Measurements from ENCODE around the gene GHSR.

The GHSR gene

DNA sequence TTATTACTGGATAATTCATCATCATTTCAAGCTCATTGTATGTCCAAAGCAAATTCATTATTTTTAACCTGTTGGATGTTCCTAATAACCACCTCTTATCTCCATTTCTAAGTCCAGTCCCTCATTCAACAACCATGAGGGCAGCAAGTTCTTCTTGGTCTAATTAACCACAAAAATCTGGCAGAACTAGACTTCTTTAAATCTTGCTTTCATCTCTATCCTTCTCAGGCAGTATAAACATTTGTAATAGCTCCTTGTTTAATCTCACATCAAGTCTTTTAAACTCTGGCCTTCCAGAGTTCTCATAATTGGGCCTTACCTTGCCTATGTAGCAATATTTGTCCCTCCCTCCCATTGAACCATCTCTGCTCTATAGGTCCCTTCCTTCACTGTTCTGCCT, 17.0 kb upstream of the GHSR start:
- Histone ChIP-seq H3K9me3 (no peaks in the 10 kb centered on the region), H3K27ac (no peak overlapping the region), H3K27me3 (no peaks in the 10 kb centered on the region), H3K36me3 (no peaks in the 10 kb centered on the region), H3K4me1 (no peaks in the 10 kb centered on the region), H3K4me3 (no peak overlapping the region), H3K9ac (no peak overlapping the region), H4K20me1 (no peaks in the 10 kb centered on the region), H3K4me2 (no peak overlapping the region)
- TF ChIP-seq Cebpa-rat (IDR thresholded peaks at IDR 0.05), result no peak

DNA sequence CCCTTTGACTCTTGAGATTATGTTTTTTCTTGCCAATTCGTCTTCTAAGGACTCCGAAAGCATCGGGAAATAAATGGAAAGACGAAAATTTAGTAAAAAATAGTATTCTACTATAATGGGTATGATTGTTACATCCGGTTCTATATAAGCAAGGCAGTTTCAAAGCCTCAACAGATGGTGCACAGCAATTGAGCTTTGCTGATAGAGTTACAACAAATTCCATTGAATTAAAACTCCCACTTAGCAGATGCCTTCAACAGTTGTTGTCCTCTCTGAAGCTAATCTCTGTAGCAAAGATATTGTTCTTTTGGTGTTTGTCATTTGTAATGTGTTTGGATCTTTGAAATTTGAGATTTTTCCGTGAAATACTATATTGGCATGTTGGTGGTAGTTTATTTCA, 16.1 kb upstream of the GHSR start:
- no peaks in the 10 kb centered on the region for H3K36me3 ChIP-seq
- H3K4me2 ChIP-seq, result no peak overlapping the region
- TF ChIP-seq Cebpa-rat (IDR thresholded peaks at IDR 0.05), result no peak
- no peak overlapping the region for H3K4me3 ChIP-seq
- H3K9me3 ChIP-seq, result no peaks in the 10 kb centered on the region
- no peaks in the 10 kb centered on the region for H3K27me3 ChIP-seq
- no peak overlapping the region for H3K27ac ChIP-seq
- H3K9ac ChIP-seq, result no peak overlapping the region
- no peaks in the 10 kb centered on the region for H3K4me1 ChIP-seq
- H4K20me1 ChIP-seq, result no peaks in the 10 kb centered on the region

DNA sequence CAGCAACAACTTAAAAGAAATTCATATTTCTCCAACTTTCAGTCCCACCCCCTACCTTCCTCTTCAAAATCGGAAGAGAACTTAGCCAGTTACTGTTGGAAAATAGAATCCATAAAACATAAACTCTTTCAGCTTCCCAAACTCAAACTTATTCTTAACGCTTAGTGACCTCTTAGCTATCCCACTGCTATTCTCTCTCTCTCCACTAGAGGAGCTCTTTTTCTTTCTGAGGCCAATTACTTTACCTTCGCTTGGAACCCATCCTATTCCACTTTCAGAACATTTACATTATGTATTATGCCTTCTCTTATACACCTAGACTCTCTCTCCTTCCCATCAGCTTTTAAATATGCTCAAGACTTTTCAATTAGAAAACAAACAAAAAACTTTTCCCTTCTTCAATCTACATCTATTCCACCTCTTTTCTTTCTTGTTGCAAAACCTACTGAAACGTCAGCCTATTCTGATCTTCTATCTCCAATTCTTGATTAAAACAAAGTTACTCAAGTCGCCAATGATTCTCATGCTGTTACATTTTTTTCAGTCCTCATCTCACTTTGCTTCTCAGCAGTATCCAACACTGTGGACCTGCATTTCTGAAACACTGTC, 13.4 kb upstream of the GHSR start:
- Histone ChIP-seq H3K27me3 (no peaks in the 10 kb centered on the region), H3K9me3 (no peaks in the 10 kb centered on the region), H3K36me3 (no peaks in the 10 kb centered on the region), H3K27ac (no peak overlapping the region), H3K9ac (no peak overlapping the region), H3K4me2 (no peak overlapping the region), H3K4me1 (no peaks in the 10 kb centered on the region), H4K20me1 (no peaks in the 10 kb centered on the region), H3K4me3 (no peak overlapping the region)
- no peak for TF ChIP-seq Cebpa-rat (IDR thresholded peaks at IDR 0.05)

DNA sequence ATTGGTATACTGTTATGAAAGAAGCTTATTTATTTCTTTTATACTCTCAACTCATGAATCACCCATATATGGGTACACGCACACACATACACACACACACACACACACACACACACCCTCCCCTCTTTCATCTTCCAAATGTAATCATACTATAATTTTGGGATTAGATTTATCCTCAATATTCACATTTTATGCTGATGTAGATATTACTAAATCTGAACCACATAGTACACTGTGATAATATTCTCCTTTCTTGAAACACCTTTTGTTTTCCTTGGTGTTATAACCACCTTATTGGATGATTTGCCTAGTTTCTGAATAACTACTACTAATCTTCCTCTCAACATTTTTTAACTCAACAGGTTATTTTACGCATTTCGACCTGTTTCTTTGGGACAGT, 8.1 kb upstream of the GHSR start:
- no peak for TF ChIP-seq Cebpa-rat (IDR thresholded peaks at IDR 0.05)
- Histone ChIP-seq H3K9ac (no peak overlapping the region), H3K27me3 (no peaks in the 10 kb centered on the region)

DNA sequence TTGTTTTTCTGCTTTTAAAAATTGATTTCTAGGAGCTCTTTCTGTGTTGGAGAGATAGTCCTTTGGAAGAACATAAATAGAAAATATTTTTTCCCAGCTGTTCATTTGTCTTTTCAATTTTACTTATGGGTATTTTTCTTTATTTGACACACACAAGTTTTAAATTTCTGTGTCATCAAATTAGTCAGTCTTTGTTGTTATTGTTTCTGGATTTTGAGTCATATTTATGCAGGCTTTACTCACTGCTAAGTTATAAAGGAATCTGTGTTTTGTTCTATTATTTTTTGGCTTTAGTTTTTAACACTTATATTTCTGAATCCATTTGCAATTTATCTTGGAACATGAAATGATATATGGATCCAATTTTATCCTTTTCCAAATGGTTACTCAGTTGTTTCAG, 5.9 kb upstream of the GHSR start:
- TF ChIP-seq Cebpa-rat (IDR thresholded peaks at IDR 0.05), result no peak
- no peaks in the 10 kb centered on the region for H3K27me3 ChIP-seq
- H3K4me1 ChIP-seq, result no peaks in the 10 kb centered on the region
- no peak overlapping the region for H3K9ac ChIP-seq
- H4K20me1 ChIP-seq, result no peaks in the 10 kb centered on the region
- H3K36me3 ChIP-seq, result no peaks in the 10 kb centered on the region
- H3K4me2 ChIP-seq, result no peak overlapping the region
- peaks cover 8% of the 10 kb centered on the region for H3K9me3 ChIP-seq
- H3K27ac ChIP-seq, result no peak overlapping the region
- no peak overlapping the region for H3K4me3 ChIP-seq

More for the DNA sequence above, 8.1 kb upstream of the GHSR start:
- no peaks in the 10 kb centered on the region for H3K9me3 ChIP-seq
- no peak overlapping the region for H3K4me3 ChIP-seq
- H3K27ac ChIP-seq, result no peak overlapping the region
- H3K4me1 ChIP-seq, result no peaks in the 10 kb centered on the region
- H3K36me3 ChIP-seq, result no peaks in the 10 kb centered on the region
- no peaks in the 10 kb centered on the region for H4K20me1 ChIP-seq
- H3K4me2 ChIP-seq, result no peak overlapping the region

DNA sequence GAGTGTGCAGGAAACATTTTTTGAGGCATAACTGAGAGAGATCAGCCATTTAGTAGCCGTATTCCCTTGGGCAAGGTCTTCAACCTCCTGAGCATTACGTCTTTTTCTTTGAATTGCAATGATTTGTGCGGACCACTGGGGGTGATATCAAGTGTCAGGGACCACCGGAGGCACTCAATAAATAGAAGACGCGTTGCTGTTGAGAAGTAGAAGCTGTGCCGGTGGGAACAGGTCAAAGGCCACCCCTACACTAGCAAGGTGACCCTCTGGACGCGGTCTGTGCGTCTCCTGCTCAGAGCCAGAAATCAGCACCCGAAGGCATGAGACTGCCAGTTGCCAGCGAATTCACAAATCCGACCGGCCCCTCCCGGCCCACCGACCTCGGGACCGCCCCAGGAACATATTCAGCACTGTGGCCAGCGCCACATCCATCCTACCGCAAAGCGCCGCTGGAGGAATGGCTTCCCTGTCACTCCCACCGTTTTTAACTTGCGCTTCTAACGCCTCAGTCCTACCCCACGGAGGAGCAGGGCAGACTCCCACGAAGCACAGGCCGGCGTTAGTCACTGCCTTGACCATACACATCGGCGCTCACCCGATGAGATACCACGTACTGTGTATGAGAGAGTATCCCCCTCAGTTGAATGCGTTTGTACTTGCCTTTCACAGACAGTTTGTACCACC, 1.4 kb upstream of the GHSR start:
- Histone ChIP-seq H3K36me3 (no peaks in the 10 kb centered on the region), H3K4me1 (no peaks in the 10 kb centered on the region), H3K27me3 (no peaks in the 10 kb centered on the region), H4K20me1 (no peaks in the 10 kb centered on the region), H3K9ac (no peak overlapping the region), H3K27ac (no peak overlapping the region), H3K4me3 (no peak overlapping the region), H3K4me2 (no peak overlapping the region), H3K9me3 (peaks cover 28% of the 10 kb centered on the region)
- TF ChIP-seq Cebpa-rat (IDR thresholded peaks at IDR 0.05), result no peak

DNA sequence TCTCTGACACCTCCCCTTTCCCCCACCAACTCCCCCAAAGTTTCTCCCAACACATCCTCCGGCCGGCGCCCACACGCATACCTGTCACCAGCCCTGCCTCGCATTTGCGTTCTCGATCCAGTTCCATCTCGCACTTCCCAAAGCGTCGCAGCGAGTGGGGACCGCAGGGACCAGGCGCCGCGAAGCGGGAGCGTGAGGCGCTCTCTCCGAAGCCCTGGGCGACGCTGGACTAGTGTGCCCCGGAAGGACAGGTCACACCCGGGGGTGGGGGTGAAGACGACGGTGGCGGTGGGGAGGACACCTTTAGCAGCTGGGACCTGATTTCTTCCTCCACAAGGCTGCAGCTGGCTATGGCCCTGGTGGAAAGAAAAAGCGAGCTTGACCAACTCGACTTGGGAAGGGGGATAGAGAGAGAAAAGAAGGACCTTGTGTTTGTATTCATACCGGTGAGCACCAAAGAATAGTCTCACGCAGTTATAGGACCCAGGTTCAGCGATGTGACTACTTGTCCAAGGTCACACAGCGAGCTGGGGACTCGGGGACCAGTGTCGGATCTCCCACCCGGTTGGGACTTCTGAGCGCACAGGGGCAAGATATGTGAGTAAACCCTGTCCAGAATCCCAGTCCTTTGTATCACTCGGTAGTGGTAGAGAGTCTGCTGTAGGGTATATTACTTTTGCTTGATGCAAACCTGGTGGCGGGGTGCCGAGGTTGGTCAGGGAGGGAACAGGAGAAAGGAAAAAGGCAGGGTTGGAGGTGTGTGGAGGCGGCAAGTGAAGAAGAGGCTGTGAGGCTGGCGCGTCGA, 607 bp upstream of the GHSR start:
- H3K4me1 ChIP-seq, result no peaks in the 10 kb centered on the region
- H3K9ac ChIP-seq, result no peak overlapping the region
- no peak overlapping the region for H3K27ac ChIP-seq
- no peaks in the 10 kb centered on the region for H4K20me1 ChIP-seq
- no peaks in the 10 kb centered on the region for H3K36me3 ChIP-seq
- TF ChIP-seq Cebpa-rat (IDR thresholded peaks at IDR 0.05), result no peak
- no peak overlapping the region for H3K4me2 ChIP-seq
- no peaks in the 10 kb centered on the region for H3K27me3 ChIP-seq
- peaks cover 28% of the 10 kb centered on the region for H3K9me3 ChIP-seq
- H3K4me3 ChIP-seq, result no peak overlapping the region

DNA sequence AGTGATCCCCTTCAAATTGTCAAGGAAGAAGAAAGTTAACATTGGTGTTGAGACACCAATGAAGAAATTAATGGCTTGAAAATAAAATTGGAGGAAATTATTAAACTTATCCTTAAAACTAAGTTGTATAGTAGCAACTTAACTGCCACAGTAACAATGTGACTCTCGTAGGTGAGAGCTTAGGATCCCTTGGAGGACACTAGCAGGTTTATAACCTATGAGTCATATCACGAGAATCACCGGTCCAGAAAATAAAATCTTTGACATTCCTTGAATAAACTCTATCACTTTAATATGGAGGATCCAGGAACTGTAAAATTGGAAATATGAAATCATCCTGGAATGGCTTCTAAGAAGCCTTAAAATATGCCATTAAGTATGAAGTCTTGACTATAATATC, 2.1 kb downstream of the GHSR start:
- no peak for TF ChIP-seq Cebpa-rat (IDR thresholded peaks at IDR 0.05)
- Histone ChIP-seq H3K9me3 (peaks cover 28% of the 10 kb centered on the region), H3K27me3 (no peaks in the 10 kb centered on the region)

DNA sequence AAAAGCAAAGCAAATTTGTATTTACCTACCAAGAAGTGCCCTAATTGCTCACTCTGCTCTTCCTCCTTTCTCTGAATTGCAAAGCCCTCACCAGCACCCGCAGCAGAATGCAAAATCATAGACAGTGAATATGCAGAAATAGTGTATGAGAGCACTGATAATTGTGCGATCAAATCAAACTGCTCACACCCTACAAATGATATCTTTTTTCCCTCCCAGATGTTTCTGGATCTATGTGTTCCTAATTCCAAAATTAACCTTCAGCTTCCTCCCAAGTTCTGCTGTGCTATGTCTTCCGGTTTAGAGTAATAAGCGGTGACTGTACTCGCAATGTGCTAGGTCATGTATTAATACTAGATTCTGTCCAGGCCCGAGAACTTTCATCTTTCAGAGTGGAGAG, 3.4 kb downstream of the GHSR start:
- Histone ChIP-seq H3K4me3 (no peak overlapping the region), H3K4me2 (no peak overlapping the region), H4K20me1 (no peaks in the 10 kb centered on the region), H3K27me3 (no peaks in the 10 kb centered on the region), H3K36me3 (no peaks in the 10 kb centered on the region), H3K9me3 (peaks cover 27% of the 10 kb centered on the region), H3K9ac (no peak overlapping the region), H3K27ac (no peak overlapping the region), H3K4me1 (no peaks in the 10 kb centered on the region)
- no peak for TF ChIP-seq Cebpa-rat (IDR thresholded peaks at IDR 0.05)

More for the DNA sequence above, 2.1 kb downstream of the GHSR start:
- no peak overlapping the region for H3K4me3 ChIP-seq
- no peaks in the 10 kb centered on the region for H4K20me1 ChIP-seq
- no peaks in the 10 kb centered on the region for H3K4me1 ChIP-seq
- no peak overlapping the region for H3K9ac ChIP-seq
- H3K36me3 ChIP-seq, result no peaks in the 10 kb centered on the region
- no peak overlapping the region for H3K27ac ChIP-seq
- no peak overlapping the region for H3K4me2 ChIP-seq

DNA sequence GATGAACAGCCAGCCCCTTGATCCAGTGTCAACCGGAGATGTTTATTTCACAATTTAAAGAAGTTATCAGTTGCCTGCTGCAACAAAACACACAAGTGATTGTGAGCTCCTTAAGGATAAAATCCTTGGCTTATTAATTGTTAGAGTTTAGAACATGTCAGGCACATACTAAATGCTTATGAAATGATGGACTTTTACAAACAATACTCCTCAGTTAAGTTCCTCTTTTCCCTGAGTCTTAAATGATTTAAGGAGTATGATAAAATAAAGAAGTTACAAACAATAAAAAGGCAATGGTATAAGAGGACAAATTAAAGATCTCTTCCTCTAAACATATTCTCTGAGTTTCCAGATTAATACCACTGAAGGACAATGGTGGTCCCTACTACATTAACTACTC, 5.7 kb downstream of the GHSR start:
- no peak overlapping the region for H3K4me2 ChIP-seq
- H3K27me3 ChIP-seq, result no peaks in the 10 kb centered on the region

More for the DNA sequence above, 5.7 kb downstream of the GHSR start:
- no peak for TF ChIP-seq Cebpa-rat (IDR thresholded peaks at IDR 0.05)
- H3K27ac ChIP-seq, result no peak overlapping the region
- H3K36me3 ChIP-seq, result no peaks in the 10 kb centered on the region
- no peak overlapping the region for H3K4me3 ChIP-seq
- no peaks in the 10 kb centered on the region for H3K4me1 ChIP-seq
- peaks cover 4% of the 10 kb centered on the region for H3K9me3 ChIP-seq
- H3K9ac ChIP-seq, result no peak overlapping the region
- no peaks in the 10 kb centered on the region for H4K20me1 ChIP-seq

Measured in BLaER1 (cell line).